ENCODE data around the gene TTC21A.

TTC21A gene

DNA sequence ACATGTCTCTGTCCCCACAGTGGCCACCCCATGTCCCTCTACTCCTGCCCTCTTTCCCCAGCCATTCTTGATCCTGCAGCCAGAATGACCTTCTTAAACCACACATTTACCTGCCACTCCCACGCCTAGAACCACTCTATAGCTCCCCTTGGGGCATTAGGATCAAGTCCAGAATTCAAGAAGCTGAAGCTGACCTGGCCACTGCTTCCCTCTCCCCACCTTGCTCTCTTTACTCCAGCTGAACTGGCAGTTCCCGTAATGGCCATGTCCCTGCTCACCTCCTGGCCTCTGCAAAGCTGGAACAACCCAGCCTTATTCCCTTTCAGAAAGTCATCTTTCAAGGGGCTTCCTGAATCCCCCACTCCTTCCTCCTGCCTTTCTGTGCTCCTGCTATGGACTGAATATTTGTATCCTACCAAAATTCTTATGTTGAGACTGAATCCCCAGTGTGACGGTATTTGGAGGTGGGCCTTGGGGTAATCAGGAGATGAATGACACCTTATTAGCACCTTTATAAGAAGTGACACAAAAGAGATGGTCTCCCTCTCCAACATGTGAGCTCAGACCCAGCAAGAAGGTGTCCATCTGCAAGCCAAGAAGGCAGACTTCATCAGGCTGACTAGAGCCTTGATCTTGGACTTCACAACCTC lies 42.1 kb downstream of the TTC21A start:
- H2BK15ac ChIP-seq (replicated peaks; ENCODE audit: low read depth), result no peak overlapping the region
- WGBS (ENCODE audit: extremely low coverage, insufficient coverage, low lambda C conversion rate), result no CpG with 5 or more reads among the region's 3 CpGs
- H3K27me3 ChIP-seq (ENCODE audit: insufficient read depth, low read length, poor library complexity), result no peaks in the 10 kb centered on the region
- H4K8ac ChIP-seq (ENCODE audit: low read depth, low read length), result no peak overlapping the region
- peak overlapping the region; percentile 91 for H3K18ac ChIP-seq (ENCODE audit: low read length)
- H2BK5ac ChIP-seq (ENCODE audit: low read length), result peak overlapping the region; percentile 76
- H2AK5ac ChIP-seq (ENCODE audit: low read length), result peak overlapping the region; percentile 75
- peaks cover 28% of the 10 kb centered on the region for H3K79me1 ChIP-seq (ENCODE audit: low read length)
- no peak overlapping the region for H3K4ac ChIP-seq (ENCODE audit: low read depth, low read length)
- H3K4me1 ChIP-seq (ENCODE audit: control insufficient read depth, low read depth, low read length), result peaks cover 44% of the 10 kb centered on the region
- peaks cover 2% of the 10 kb centered on the region for H3K36me3 ChIP-seq (ENCODE audit: control insufficient read depth, insufficient read depth, low read length)
- H3K79me2 ChIP-seq (ENCODE audit: control insufficient read depth, insufficient read depth, low read length), result peaks cover 60% of the 10 kb centered on the region
- peak overlapping the region; percentile 65 for H2BK120ac ChIP-seq (ENCODE audit: low read depth, low read length)
- H3K9ac ChIP-seq (ENCODE audit: low read length), result peak overlapping the region; percentile 73
- peak overlapping the region; percentile 97 for H3K27ac ChIP-seq (ENCODE audit: low read depth, low read length)
- H3K56ac ChIP-seq (ENCODE audit: low read length), result peak overlapping the region; percentile 81
- peak overlapping the region; percentile 48 for H3K23ac ChIP-seq (ENCODE audit: low read length)
- H4K5ac ChIP-seq (ENCODE audit: low read length), result no peak overlapping the region
- DNase-seq, result no peak
- no peak overlapping the region for H3K4me2 ChIP-seq (ENCODE audit: low read length)
- H3K4me3 ChIP-seq (ENCODE audit: low read length), result no peak overlapping the region

DNA sequence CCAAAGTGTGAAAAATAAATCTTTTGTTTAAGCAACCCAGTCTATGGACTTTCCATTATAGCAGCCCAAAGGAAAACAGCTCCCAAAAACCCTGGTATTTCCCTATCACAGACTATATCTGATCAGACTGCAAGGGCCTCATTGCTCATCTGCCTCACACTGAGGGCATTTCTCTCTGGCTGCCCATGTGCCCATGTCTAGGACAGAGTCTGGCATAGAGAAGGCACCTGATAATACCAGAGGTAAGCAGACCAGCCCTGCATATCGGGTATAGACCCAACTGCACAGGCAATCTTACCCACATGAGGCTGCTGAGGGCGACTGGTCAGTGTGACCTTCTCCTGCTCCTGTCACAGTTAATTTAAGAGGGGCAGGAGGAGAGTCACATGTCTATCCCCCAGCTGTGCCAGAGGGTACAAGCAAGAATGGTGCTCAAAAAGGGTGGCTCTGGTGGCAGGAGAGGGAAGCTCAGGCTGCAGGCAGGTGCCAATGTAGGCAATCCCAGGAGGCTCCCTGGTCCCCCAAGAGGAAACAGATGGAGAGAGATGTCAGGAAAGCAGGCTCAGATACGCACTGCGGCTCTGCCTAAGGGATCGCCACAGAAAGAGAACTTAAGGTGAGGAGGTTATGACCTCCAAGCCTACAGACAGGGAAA lies 42.8 kb downstream of the TTC21A start:
- peak overlapping the region; percentile 65 for H2BK120ac ChIP-seq (ENCODE audit: low read depth, low read length)
- no peak overlapping the region for H3K4me3 ChIP-seq (ENCODE audit: low read length)
- WGBS (ENCODE audit: extremely low coverage, insufficient coverage, low lambda C conversion rate), result no CpG with 5 or more reads among the region's 5 CpGs
- no peak overlapping the region for H3K23ac ChIP-seq (ENCODE audit: low read length)
- H2BK5ac ChIP-seq (ENCODE audit: low read length), result peak overlapping the region; percentile 83
- peak overlapping the region; percentile 1 for H2BK15ac ChIP-seq (replicated peaks; ENCODE audit: low read depth)
- no peak overlapping the region for H4K5ac ChIP-seq (ENCODE audit: low read length)
- H3K4me2 ChIP-seq (ENCODE audit: low read length), result peak overlapping the region; percentile 83
- H3K18ac ChIP-seq (ENCODE audit: low read length), result peak overlapping the region; percentile 91
- peak overlapping the region; percentile 77 for H2AK5ac ChIP-seq (ENCODE audit: low read length)
- H3K27ac ChIP-seq (ENCODE audit: low read depth, low read length), result peak overlapping the region; percentile 97
- peak overlapping the region; percentile 94 for H3K56ac ChIP-seq (ENCODE audit: low read length)
- DNase-seq, result no peak
- H3K4ac ChIP-seq (ENCODE audit: low read depth, low read length), result peak overlapping the region; percentile 39
- no peak overlapping the region for H4K8ac ChIP-seq (ENCODE audit: low read depth, low read length)
- H3K4me1 ChIP-seq (ENCODE audit: control insufficient read depth, low read depth, low read length), result peaks cover 47% of the 10 kb centered on the region
- H3K9ac ChIP-seq (ENCODE audit: low read length), result peak overlapping the region; percentile 73
- H3K79me1 ChIP-seq (ENCODE audit: low read length), result peaks cover 28% of the 10 kb centered on the region
- H3K79me2 ChIP-seq (ENCODE audit: control insufficient read depth, insufficient read depth, low read length), result peaks cover 60% of the 10 kb centered on the region
- peaks cover 2% of the 10 kb centered on the region for H3K36me3 ChIP-seq (ENCODE audit: control insufficient read depth, insufficient read depth, low read length)
- H3K27me3 ChIP-seq (ENCODE audit: insufficient read depth, low read length, poor library complexity), result no peaks in the 10 kb centered on the region

DNA sequence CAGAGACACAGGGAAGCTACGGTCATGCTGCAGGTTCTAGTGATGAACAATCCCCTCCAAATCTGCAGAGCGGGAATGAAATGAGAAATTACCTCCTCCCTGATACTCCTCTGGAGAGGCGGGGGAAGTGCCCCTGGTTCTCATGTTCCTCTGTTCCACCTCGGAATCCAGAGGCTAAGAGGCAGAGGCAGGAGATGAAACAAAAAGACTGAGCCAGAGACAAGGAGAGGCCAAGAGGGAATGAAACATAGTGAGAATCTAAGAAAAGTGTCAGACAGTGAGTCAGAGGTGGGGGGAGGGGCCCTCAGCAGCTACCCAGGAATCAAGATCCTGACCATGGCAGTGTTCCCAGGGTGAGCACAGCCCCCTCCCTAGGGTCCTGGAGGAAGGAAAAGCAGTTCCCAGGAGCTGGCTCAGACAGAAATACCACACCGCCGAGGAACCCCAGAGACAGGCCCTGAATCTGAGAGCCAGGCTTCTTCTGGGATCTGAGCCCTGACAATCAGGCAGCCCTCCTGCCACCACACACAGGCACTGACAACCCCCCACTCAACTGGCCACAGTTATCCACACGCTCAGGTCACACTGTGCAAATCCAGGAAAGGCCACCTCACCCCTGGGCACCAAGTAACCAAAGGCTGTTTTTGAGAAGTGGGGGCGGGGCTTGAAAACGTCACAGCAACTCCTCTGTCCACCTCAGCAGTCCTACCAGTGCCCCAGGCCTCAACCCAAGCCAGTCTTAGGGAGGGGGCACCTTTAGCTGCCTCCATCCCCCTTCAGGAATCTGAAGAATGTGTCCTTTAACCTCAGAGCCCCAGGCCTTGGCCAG lies 43.5 kb downstream of the TTC21A start:
- peak; percentile 99 for DNase-seq
- Histone ChIP-seq H3K4me1 (ENCODE audit: control insufficient read depth, low read depth, low read length) (peaks cover 47% of the 10 kb centered on the region), H4K5ac (ENCODE audit: low read length) (no peak overlapping the region), H3K27me3 (ENCODE audit: insufficient read depth, low read length, poor library complexity) (no peaks in the 10 kb centered on the region), H3K56ac (ENCODE audit: low read length) (peak overlapping the region; percentile 94), H3K4ac (ENCODE audit: low read depth, low read length) (peak overlapping the region; percentile 57), H3K4me2 (ENCODE audit: low read length) (peak overlapping the region; percentile 90), H3K18ac (ENCODE audit: low read length) (peak overlapping the region; percentile 91), H3K4me3 (ENCODE audit: low read length) (peak overlapping the region; percentile 5), H3K36me3 (ENCODE audit: control insufficient read depth, insufficient read depth, low read length) (peaks cover 2% of the 10 kb centered on the region), H4K8ac (ENCODE audit: low read depth, low read length) (no peak overlapping the region), H2BK120ac (ENCODE audit: low read depth, low read length) (peak overlapping the region; percentile 65), H3K79me1 (ENCODE audit: low read length) (peaks cover 28% of the 10 kb centered on the region), H3K27ac (ENCODE audit: low read depth, low read length) (peak overlapping the region; percentile 97), H2BK15ac (replicated peaks; ENCODE audit: low read depth) (no peak overlapping the region), H3K9ac (ENCODE audit: low read length) (peak overlapping the region; percentile 85), H2AK5ac (ENCODE audit: low read length) (peak overlapping the region; percentile 95), H3K23ac (ENCODE audit: low read length) (peak overlapping the region; percentile 94), H2BK5ac (ENCODE audit: low read length) (peak overlapping the region; percentile 99), H3K79me2 (ENCODE audit: control insufficient read depth, insufficient read depth, low read length) (peaks cover 59% of the 10 kb centered on the region)
- no CpG with 5 or more reads among the region's 9 CpGs for WGBS (ENCODE audit: extremely low coverage, insufficient coverage, low lambda C conversion rate)

DNA sequence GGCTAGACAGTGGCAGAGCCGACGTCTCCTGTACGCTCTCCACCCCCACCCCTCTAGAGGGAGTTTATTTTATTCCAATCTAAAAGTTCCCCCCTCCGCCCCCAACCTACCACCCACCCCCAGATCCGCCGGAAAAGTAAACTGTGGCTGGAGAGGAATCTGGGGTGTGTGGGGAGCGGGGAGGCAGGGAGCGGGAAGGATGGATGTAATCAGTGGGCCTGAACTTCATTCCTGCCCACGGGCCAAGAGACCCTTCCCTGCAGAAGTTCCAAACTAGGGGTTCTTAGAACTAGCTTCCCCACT lies 46.4 kb downstream of the TTC21A start:
- no CpG with 5 or more reads among the region's 9 CpGs for whole genome bisulfite sequencing (ENCODE audit: extremely low coverage, insufficient coverage, low lambda C conversion rate)
- no peak overlapping the region for H4K5ac ChIP-seq (ENCODE audit: low read length)
- H2AK5ac ChIP-seq (ENCODE audit: low read length), result no peak overlapping the region
- H3K4me3 ChIP-seq (ENCODE audit: low read length), result peak overlapping the region; percentile 76
- peaks cover 31% of the 10 kb centered on the region for H3K79me2 ChIP-seq (ENCODE audit: control insufficient read depth, insufficient read depth, low read length)
- H3K23ac ChIP-seq (ENCODE audit: low read length), result no peak overlapping the region
- no peak for DNase-seq
- H3K36me3 ChIP-seq (ENCODE audit: control insufficient read depth, insufficient read depth, low read length), result no peaks in the 10 kb centered on the region
- peak overlapping the region; percentile 93 for H3K18ac ChIP-seq (ENCODE audit: low read length)
- H3K27ac ChIP-seq (ENCODE audit: low read depth, low read length), result peak overlapping the region; percentile 93
- peak overlapping the region; percentile 78 for H2BK120ac ChIP-seq (ENCODE audit: low read depth, low read length)
- H2BK5ac ChIP-seq (ENCODE audit: low read length), result no peak overlapping the region
- peaks cover 11% of the 10 kb centered on the region for H3K79me1 ChIP-seq (ENCODE audit: low read length)
- H4K8ac ChIP-seq (ENCODE audit: low read depth, low read length), result no peak overlapping the region
- H3K4ac ChIP-seq (ENCODE audit: low read depth, low read length), result peak overlapping the region; percentile 98
- no peaks in the 10 kb centered on the region for H3K27me3 ChIP-seq (ENCODE audit: insufficient read depth, low read length, poor library complexity)
- H3K9ac ChIP-seq (ENCODE audit: low read length), result peak overlapping the region; percentile 89
- peak overlapping the region; percentile 53 for H3K4me2 ChIP-seq (ENCODE audit: low read length)
- peak overlapping the region; percentile 95 for H3K56ac ChIP-seq (ENCODE audit: low read length)
- H3K4me1 ChIP-seq (ENCODE audit: control insufficient read depth, low read depth, low read length), result peaks cover 32% of the 10 kb centered on the region
- H2BK15ac ChIP-seq (replicated peaks; ENCODE audit: low read depth), result no peak overlapping the region

DNA sequence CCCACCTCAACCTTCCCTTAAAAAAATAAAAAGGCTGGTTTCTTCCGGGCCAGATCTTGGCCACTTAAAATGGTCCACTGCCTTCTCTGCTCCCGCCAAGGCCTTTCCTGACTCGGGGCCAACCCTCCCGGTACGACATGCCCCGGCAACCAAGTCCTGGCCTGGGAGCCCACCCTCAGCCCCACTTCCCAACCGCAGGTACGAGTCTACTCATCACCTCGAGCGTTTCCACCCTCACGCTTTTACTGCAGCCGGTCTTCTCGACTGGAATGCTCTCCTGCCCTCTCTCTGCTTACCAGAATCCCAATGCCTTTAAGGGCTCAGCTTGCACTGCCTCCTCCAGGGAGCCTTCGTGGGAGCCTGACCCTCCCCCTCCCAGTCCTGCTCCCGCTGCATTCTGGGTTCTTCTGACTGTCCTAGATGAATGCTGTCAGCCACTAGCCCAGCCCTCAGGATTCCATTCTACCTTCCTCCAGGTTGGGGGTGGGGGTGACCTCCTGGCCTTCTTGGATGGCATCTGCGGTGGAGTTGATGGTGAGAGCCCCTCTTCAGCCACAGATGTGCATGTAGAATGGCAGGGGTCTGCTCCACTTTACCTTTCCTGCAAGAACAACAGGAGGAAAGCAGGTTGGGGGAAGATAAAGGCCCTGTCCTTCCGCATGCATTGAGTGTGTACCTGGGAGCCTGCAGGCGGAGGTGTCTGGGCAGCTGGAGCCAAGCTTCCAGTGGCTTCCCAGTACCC lies 47.0 kb downstream of the TTC21A start:
- Histone ChIP-seq H3K4me1 (ENCODE audit: control insufficient read depth, low read depth, low read length) (peaks cover 27% of the 10 kb centered on the region), H4K8ac (ENCODE audit: low read depth, low read length) (no peak overlapping the region), H3K79me1 (ENCODE audit: low read length) (peaks cover 8% of the 10 kb centered on the region), H3K56ac (ENCODE audit: low read length) (peak overlapping the region; percentile 95), H3K9ac (ENCODE audit: low read length) (peak overlapping the region; percentile 89), H3K79me2 (ENCODE audit: control insufficient read depth, insufficient read depth, low read length) (peaks cover 26% of the 10 kb centered on the region), H3K4me2 (ENCODE audit: low read length) (peak overlapping the region; percentile 53), H2BK5ac (ENCODE audit: low read length) (peak overlapping the region; percentile 92), H4K5ac (ENCODE audit: low read length) (no peak overlapping the region), H3K36me3 (ENCODE audit: control insufficient read depth, insufficient read depth, low read length) (no peaks in the 10 kb centered on the region), H3K23ac (ENCODE audit: low read length) (peak overlapping the region; percentile 95), H3K27ac (ENCODE audit: low read depth, low read length) (peak overlapping the region; percentile 93), H3K4ac (ENCODE audit: low read depth, low read length) (peak overlapping the region; percentile 98), H2AK5ac (ENCODE audit: low read length) (no peak overlapping the region), H2BK120ac (ENCODE audit: low read depth, low read length) (peak overlapping the region; percentile 78), H3K27me3 (ENCODE audit: insufficient read depth, low read length, poor library complexity) (no peaks in the 10 kb centered on the region), H3K18ac (ENCODE audit: low read length) (peak overlapping the region; percentile 93), H3K4me3 (ENCODE audit: low read length) (peak overlapping the region; percentile 76), H2BK15ac (replicated peaks; ENCODE audit: low read depth) (no peak overlapping the region)
- WGBS (ENCODE audit: extremely low coverage, insufficient coverage, low lambda C conversion rate), result no CpG with 5 or more reads among the region's 18 CpGs
- DNase-seq, result peak; percentile 99
